Prostate gland (tissue), 2 donors: Measurements from ENCODE around the gene FAM180A. TPM values are rescaled to one million over a fixed set of nuclear protein-coding genes. Genes with fewer than 3 reads are reported as not detected.

Experiments used
- DNase-seq: peaks from one replicate; pipeline ENCODE4 v3.0.0-alpha.2; 2019; ENCODE audit warnings: low spot score
- H3K27ac ChIP-seq, 2 donors: fragments of 200-600 bp; sonication (generic); 2 replicates each; pipeline ENCODE4 v1.5.1; 2017 to 2019
- H3K27me3 ChIP-seq: fragments of 200-600 bp; sonication (generic); replicated peaks from 2 replicates; pipeline ENCODE4 v1.5.1; 2019; ENCODE audit not compliant: insufficient read depth
- H3K36me3 ChIP-seq, 2 donors: fragments of 200-600 bp; sonication (generic); 1 replicate in 1 of 2; 2 replicates in 1 of 2; pipeline versions ENCODE4 v1.5.1 to v1.8.1; 2017 to 2019
- H3K4me1 ChIP-seq: fragments of 200-600 bp; sonication (generic); replicated peaks from 2 replicates; pipeline ENCODE4 v1.5.1; 2019
- H3K4me3 ChIP-seq, 2 donors: fragments of 200-600 bp; sonication (generic); 2 replicates each; pipeline ENCODE4 v1.5.1; 2017 to 2019
- H3K9me3 ChIP-seq: fragments of 200-600 bp; sonication (generic); 2 replicates; pipeline ENCODE4 v1.5.1; 2017
- POLR2A ChIP-seq: fragments of 450-650 bp; IDR thresholded peaks from one replicate; pipeline ENCODE4 v1.6.1; 2016; ENCODE audit warnings: antibody characterized with exemption, mild to moderate bottlenecking
- POLR2AphosphoS5 ChIP-seq: sonication (generic); formaldehyde crosslinking; IDR thresholded peaks from one replicate; pipeline ENCODE4 v1.6.1; 2017; ENCODE audit warnings: antibody characterized with exemption
- WGBS: methylation state at CpG from one replicate; pipeline ENCODE4 v1.1.5; 2018; 5-methylcytosine and 5-hydroxymethylcytosine counted together
- intact Hi-C: fragments of 100-400 bp; cut with DNase I; formaldehyde crosslinking; loops from one replicate; pipeline ENCODE4 v1.14.2; 2022
- total RNA-seq, 2 donors: library from RNA; depleted of rRNA; stranded (reverse); fragments of >200 nt; gene quantifications; one replicate each; pipeline ENCODE4 v1.1.0, GENCODE V29; 2016
- TF ChIP-seq, protein P1 (sequence below), 4 experiments: fragments of 200-600 bp in 2 of 4; fragments of 450-650 bp in 2 of 4; sonication (generic) in 2 of 4; IDR thresholded peaks; 1 replicate in 3 of 4; 2 replicates in 1 of 4; pipeline ENCODE4 v1.5.1; 2016 to 2019; ENCODE audit warnings: antibody characterized with exemption in 4 of 4, mild to moderate bottlenecking in 2 of 4, moderate library complexity in 2 of 4

The FAM180A gene
- total RNA-seq, 2 donors from 2014 or later: 0.77 to 6.9 TPM

DNA sequence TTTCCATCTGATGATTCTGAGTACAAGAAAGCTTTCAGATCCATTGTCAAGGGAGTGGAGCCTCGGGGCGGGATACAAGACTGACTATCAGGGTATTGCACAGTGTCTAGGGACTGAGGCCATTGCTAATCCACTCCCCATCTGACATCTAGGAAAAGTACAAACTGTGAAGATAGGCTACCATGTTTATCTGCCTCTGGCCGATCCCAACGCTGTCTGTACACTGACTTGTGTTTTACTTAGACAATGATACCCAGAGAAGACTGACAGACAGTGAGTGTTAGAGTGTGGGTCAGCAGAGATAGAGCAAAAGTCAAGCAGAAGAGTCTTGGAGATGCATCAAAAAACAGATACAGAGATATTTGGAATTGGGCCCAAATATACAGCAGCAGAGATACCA, 17.5 kb downstream of the FAM180A start:
- H3K4me3 ChIP-seq: no peak overlapping the region
- no peaks in the 10 kb centered on the region for H3K36me3 ChIP-seq
- WGBS: 92% methylated on average over 4 of the region's 4 CpGs
- no peak overlapping the region for H3K27ac ChIP-seq
- H3K9me3 ChIP-seq: no peaks in the 10 kb centered on the region
- TF ChIP-seq, protein P1, sequence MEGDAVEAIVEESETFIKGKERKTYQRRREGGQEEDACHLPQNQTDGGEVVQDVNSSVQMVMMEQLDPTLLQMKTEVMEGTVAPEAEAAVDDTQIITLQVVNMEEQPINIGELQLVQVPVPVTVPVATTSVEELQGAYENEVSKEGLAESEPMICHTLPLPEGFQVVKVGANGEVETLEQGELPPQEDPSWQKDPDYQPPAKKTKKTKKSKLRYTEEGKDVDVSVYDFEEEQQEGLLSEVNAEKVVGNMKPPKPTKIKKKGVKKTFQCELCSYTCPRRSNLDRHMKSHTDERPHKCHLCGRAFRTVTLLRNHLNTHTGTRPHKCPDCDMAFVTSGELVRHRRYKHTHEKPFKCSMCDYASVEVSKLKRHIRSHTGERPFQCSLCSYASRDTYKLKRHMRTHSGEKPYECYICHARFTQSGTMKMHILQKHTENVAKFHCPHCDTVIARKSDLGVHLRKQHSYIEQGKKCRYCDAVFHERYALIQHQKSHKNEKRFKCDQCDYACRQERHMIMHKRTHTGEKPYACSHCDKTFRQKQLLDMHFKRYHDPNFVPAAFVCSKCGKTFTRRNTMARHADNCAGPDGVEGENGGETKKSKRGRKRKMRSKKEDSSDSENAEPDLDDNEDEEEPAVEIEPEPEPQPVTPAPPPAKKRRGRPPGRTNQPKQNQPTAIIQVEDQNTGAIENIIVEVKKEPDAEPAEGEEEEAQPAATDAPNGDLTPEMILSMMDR (IDR thresholded peaks at IDR 0.05): no peak
- TF ChIP-seq POLR2AphosphoS5 (no peak), POLR2A (no peak)
- H3K4me1 ChIP-seq: no peaks in the 10 kb centered on the region
- intact Hi-C loops: no loop called here
- H3K27me3 ChIP-seq: no peaks in the 10 kb centered on the region
- DNase-seq: no peak

DNA sequence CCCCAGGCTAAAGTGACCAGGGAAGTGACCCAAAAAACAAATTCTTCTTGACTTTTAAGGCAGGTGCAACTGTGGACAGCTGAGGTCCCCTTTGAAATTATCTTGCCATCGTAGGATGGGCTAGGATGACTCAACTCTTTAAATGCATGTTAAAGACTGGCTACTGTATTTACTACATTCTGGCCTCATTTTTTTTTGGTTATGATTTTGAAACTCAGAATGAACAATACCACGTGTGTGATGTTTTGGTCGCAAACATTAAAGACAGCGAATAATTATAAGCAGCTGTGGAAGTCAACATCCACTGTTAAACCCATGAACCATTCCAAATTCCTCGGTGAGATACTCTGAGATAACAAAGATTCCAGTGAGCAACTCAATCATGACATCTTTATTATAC, 19.4 kb downstream of the FAM180A start:
- no peaks in the 10 kb centered on the region for H3K9me3 ChIP-seq
- DNase-seq: no peak
- no peaks in the 10 kb centered on the region for H3K27me3 ChIP-seq
- no peak overlapping the region for H3K4me3 ChIP-seq
- WGBS: 62% methylated on average over 5 of the region's 5 CpGs
- TF ChIP-seq POLR2AphosphoS5 (no peak), POLR2A (no peak)
- TF ChIP-seq, protein P1 (IDR thresholded peaks at IDR 0.05): no peak
- no peaks in the 10 kb centered on the region for H3K4me1 ChIP-seq
- H3K27ac ChIP-seq: no peak overlapping the region
- H3K36me3 ChIP-seq: no peaks in the 10 kb centered on the region
- intact Hi-C loops: no loop called here

DNA sequence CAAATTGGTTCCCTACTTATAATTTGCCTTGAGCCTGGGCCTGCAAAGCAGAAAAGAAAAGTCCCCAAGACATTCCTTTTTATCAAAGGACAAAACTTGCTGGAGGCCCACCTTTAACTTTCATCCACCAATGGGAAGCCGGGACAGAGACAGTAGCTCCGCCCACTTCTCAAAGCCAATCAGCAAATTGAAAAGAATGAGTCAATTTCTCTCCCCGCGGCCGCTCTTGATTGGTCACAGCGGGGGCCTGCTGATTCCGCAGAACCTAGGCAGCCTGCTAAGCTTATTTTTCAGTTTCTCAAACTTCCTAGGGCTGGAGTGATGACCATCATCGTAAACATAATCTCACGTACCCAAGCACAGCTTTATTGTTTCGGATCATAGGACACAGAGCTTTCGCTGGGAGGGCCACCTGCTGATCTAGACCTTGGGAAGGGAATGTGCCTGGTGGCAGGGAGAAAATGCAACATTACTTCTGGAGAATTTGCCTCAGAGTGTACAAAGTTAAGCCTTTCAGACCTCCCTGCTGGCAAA, 20.4 kb downstream of the FAM180A start, which contains the start of gene SLC13A4:
TSS of gene SLC13A4 (minus strand) at position 51 of the 534 bp plus-strand sequence. CDS start 690 bp downstream, outside the sequence.
- TF ChIP-seq POLR2AphosphoS5: no peak
- Histone ChIP-seq H3K27ac (no peak within 1 kb of the TSS), H3K9me3 (no peaks in the 10 kb centered on the region), H3K36me3 (no peaks in the 10 kb centered on the region), H3K4me1 (no peaks in the 10 kb centered on the region), H3K27me3 (no peaks in the 10 kb centered on the region), H3K4me3 (no peak within 1 kb of the TSS)
- 80% methylated on average over 11 of the region's 11 CpGs for WGBS
- DNase-seq: no peak
- intact Hi-C loops: no loop called here

DNA sequence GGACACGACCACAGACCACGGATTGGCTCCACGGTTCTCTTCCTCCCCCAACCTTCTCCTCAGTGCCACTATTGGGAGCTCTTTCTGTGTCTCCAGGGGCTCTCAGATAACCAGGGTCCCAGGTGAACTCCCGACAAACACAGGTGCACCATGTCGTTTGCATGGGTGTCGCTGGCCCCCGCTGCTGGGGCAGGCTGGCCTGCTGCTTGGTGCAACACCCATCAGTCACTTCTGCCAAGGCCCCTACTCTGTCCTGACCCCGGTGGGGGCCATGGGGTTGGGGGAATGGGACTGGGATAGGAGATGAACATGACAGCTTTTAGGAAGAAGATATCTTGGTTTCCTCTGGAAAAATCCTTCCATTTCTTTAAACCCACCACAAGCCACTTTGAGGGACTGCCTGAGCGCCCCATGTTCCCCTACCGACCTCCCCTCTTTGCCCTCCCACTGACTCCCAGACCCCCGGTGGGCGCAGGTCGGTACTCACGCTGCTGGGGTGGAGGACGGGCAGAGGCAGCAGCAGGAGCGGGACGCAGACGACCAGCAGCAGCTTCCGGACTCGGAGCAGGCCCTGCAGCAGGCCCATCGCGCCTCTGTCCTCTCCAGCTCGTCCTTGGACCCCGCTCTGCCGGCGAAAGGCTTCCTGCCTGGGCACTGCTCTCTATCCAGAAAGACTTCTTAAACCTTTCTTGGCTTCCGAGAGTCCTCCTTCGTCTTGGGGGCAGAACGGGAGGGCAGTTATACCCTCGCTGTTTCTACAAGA, 21.5 kb downstream of the FAM180A start:
- no peak overlapping the region for H3K27ac ChIP-seq
- no peaks in the 10 kb centered on the region for H3K9me3 ChIP-seq
- no peak overlapping the region for H3K4me3 ChIP-seq
- H3K36me3 ChIP-seq: no peaks in the 10 kb centered on the region
- TF ChIP-seq, protein P1 (IDR thresholded peaks at IDR 0.05): no peak
- TF ChIP-seq POLR2AphosphoS5 (no peak), POLR2A (no peak)
- DNase-seq: no peak
- intact Hi-C loops: no loop called here
- H3K4me1 ChIP-seq: no peaks in the 10 kb centered on the region
- no peaks in the 10 kb centered on the region for H3K27me3 ChIP-seq
- WGBS: 93% methylated on average over 30 of the region's 30 CpGs

DNA sequence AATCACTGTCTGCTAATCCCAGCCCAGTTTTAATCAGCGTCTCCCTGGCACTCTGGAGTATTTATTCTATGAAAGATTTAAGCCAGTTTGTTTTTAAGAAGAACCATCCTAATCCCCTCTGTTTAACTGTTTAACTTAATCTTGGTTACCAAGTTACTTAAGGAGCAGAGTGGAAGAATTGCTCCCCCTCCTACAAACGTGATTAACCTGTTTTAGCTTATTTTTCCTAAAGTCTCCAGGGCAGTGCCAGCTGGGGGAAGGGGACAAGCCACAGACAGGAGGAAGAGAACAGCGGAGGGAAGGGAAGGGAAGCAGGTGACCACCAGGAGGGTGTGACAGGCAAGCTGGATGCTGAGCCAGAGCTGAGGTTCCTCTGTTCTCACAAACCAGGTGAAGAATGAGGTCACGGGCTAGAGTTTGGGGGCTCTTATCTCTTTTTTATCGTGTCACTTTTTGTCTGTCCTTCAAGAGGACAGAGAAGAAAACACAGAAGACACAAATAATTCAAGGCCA, 22.3 kb downstream of the FAM180A start:
- Histone ChIP-seq H3K4me3 (no peak overlapping the region), H3K4me1 (no peaks in the 10 kb centered on the region), H3K27me3 (no peaks in the 10 kb centered on the region), H3K9me3 (no peaks in the 10 kb centered on the region), H3K36me3 (no peaks in the 10 kb centered on the region), H3K27ac (no peak overlapping the region)
- no peak for TF ChIP-seq POLR2AphosphoS5
- TF ChIP-seq, protein P1 (IDR thresholded peaks at IDR 0.05): no peak
- DNase-seq: no peak
- intact Hi-C loops: no loop called here
- WGBS: 53% methylated on average over 5 of the region's 5 CpGs
